PC-3 (cell line): Measurements from ENCODE around the gene TMEM94. TPM values are rescaled to one million over a fixed set of nuclear protein-coding genes. Genes with fewer than 3 reads are reported as not detected.

Source experiments
- ATAC-seq: fragments of 200-7000 bp; cut with Tn5 transposase; 2 replicates; pipeline ENCODE4 v1.9.1; 2020; ENCODE audit warnings: mild to moderate bottlenecking, moderate library complexity
- BruUV-seq: library from RNA; stranded (reverse); fragments of 400-500 nt; replicated peaks from 2 replicates; lab custom pipeline; 2021; lab: Mats Ljungman, UMichigan
- CTCF ChIA-PET: fragments of 300-600 bp; sonication (Branson Sonifier 250); formaldehyde crosslinking; loops from one replicate; lab custom pipeline; 2022; ENCODE audit warnings: antibody characterized with exemption; lab: Charles Lee
- POLR2A ChIA-PET: fragments of 300-600 bp; sonication (Branson Sonifier 250); formaldehyde crosslinking; loops from one replicate; lab custom pipeline; 2022; ENCODE audit warnings: antibody characterized with exemption; ENCODE audit not compliant: unreplicated experiment; lab: Charles Lee
- DNase-seq: peaks from one replicate; pipeline ENCODE4 v3.0.0-alpha.2; 2015
- H2AFZ ChIP-seq: fragments of 300-600 bp; sonication (generic); 2 replicates; pipeline ENCODE4 v1.6.0; 2016; ENCODE audit warnings: antibody characterized with exemption, low read length
- H3F3A ChIP-seq: fragments of 300-600 bp; sonication (generic); one replicate; pipeline ENCODE4 v1.6.0; 2017; ENCODE audit warnings: antibody characterized with exemption, low read length, control low read depth, mild to moderate bottlenecking; ENCODE audit not compliant: unreplicated experiment
- H3K27ac ChIP-seq: fragments of 300-600 bp; sonication (generic); 2 replicates; pipeline ENCODE4 v1.5.1; 2016; ENCODE audit warnings: mild to moderate bottlenecking, low read length
- H3K27me3 ChIP-seq: fragments of 300-600 bp; sonication (generic); 2 replicates; pipeline ENCODE4 v1.6.1; 2016; ENCODE audit warnings: low read length, mixed read lengths
- H3K36me3 ChIP-seq: fragments of 300-600 bp; sonication (generic); 2 replicates; pipeline ENCODE4 v1.6.1; 2016; ENCODE audit warnings: low read depth, mixed run types, low read length, mixed read lengths
- H3K4me1 ChIP-seq: fragments of 300-600 bp; sonication (generic); 2 replicates; pipeline ENCODE4 v1.5.1; 2016; ENCODE audit warnings: low read length; ENCODE audit not compliant: insufficient read depth
- H3K4me2 ChIP-seq: fragments of 300-600 bp; sonication (generic); 2 replicates; pipeline ENCODE4 v1.6.0; 2016; ENCODE audit warnings: low read length
- H3K4me3 ChIP-seq: fragments of 300-600 bp; sonication (generic); 2 replicates; pipeline ENCODE4 v1.5.1; 2016; ENCODE audit warnings: mild to moderate bottlenecking, low read length, mixed read lengths
- H3K79me2 ChIP-seq: fragments of 300-600 bp; sonication (generic); 2 replicates; pipeline ENCODE4 v1.6.1; 2017; ENCODE audit warnings: low read length, mixed read lengths
- H3K9ac ChIP-seq: fragments of 300-600 bp; sonication (generic); 2 replicates; pipeline ENCODE4 v1.6.0; 2016; ENCODE audit warnings: mild to moderate bottlenecking, low read length
- H3K9me2 ChIP-seq: fragments of 300-600 bp; sonication (generic); replicated peaks from 2 replicates; pipeline ENCODE4 v1.6.1; 2016; ENCODE audit warnings: mixed run types, low read length, mixed read lengths
- H3K9me3 ChIP-seq: fragments of 300-600 bp; sonication (generic); 2 replicates; pipeline ENCODE4 v1.6.1; 2016; ENCODE audit warnings: low read length, mixed read lengths
- H4K20me1 ChIP-seq: fragments of 300-600 bp; sonication (generic); 2 replicates; pipeline ENCODE4 v1.6.1; 2016; ENCODE audit warnings: low read length, mixed read lengths
- CTCF ChIP-seq: fragments of 300-600 bp; sonication (generic); conservative IDR thresholded peaks from 2 replicates; pipeline ENCODE4 v1.5.1; 2017; ENCODE audit warnings: antibody characterized with exemption, low read depth, mild to moderate bottlenecking, low read length
- EZH2 ChIP-seq: fragments of 300-600 bp; sonication (generic); IDR thresholded peaks from one replicate; pipeline ENCODE4 v1.6.1; 2017; ENCODE audit warnings: antibody characterized with exemption, mild to moderate bottlenecking, low read length; ENCODE audit not compliant: unreplicated experiment
- EZH2phosphoT487 ChIP-seq: fragments of 300-600 bp; sonication (generic); IDR thresholded peaks from 2 replicates; pipeline ENCODE4 v1.6.1; 2018; ENCODE audit warnings: mild to moderate bottlenecking, antibody characterized with exemption, low read length, borderline replicate concordance
- intact Hi-C: fragments of 100-400 bp; cut with micrococcal nuclease; formaldehyde crosslinking; loops from 2 replicates; pipeline ENCODE4 v1.9.0; 2023
- total RNA-seq: library from RNA; depleted of rRNA; stranded (reverse); fragments of >200 nt; gene quantifications from 2 replicates; pipeline ENCODE4 v1.2.3, GENCODE V29; 2014

Gene TMEM94
- total RNA-seq, 1 experiment from 2014 or later, result 45.6 TPM

- no peak overlapping the region for H3K27ac ChIP-seq
These were observed 86.4 kb downstream of the TMEM94 start for GRCh38 chr17:75542728-75543336.

GRCh38 chr17:75544250-75544649 lies 87.8 kb downstream of the TMEM94 start:
- H3K27ac ChIP-seq, result no peak overlapping the region
- BruUV-seq, result no TSS peak
- intact Hi-C loops, result no loop called here
- DNase-seq (no peak), ATAC-seq (no peak)
- no peak overlapping the region for H3K9ac ChIP-seq
- 0 out of 2 replicates have a peak, but pooled peaks cover 4% of the 10 kb centered on the region for H4K20me1 ChIP-seq
- no peaks in the 10 kb centered on the region for H3K9me3 ChIP-seq
- ChIA-PET CTCF (no interaction called here), POLR2A (no interaction called here)
- peaks cover 11% of the 10 kb centered on the region; the same call in 1 of the 2 replicates for H3K79me2 ChIP-seq
- H3K4me3 ChIP-seq, result no peak overlapping the region
- H3K27me3 ChIP-seq, result no peaks in the 10 kb centered on the region
- 0 out of 2 replicates have a peak, but pooled peaks cover 6% of the 10 kb centered on the region for H3K36me3 ChIP-seq
- no peaks in the 10 kb centered on the region for H3F3A ChIP-seq
- no peak overlapping the region for H3K4me2 ChIP-seq
- no peaks in the 10 kb centered on the region for H3K9me2 ChIP-seq
- H3K4me1 ChIP-seq, result peaks cover 8% of the 10 kb centered on the region
- H2AFZ ChIP-seq, result no peak overlapping the region
- TF ChIP-seq EZH2 (no peak), EZH2phosphoT487 (no peak), CTCF (no peak)

More at GRCh38 chr17:75542728-75543336, 86.4 kb downstream of the TMEM94 start:
- no peak overlapping the region for H3K4me3 ChIP-seq
- peaks cover 11% of the 10 kb centered on the region; the same call in 1 of the 2 replicates for H3K79me2 ChIP-seq
- no peaks in the 10 kb centered on the region for H3K9me2 ChIP-seq
- no peak overlapping the region for H3K4me2 ChIP-seq
- H3K4me1 ChIP-seq, result no peaks in the 10 kb centered on the region
- no TSS peak for BruUV-seq
- H3K36me3 ChIP-seq, result 0 out of 2 replicates have a peak, but pooled peaks cover 6% of the 10 kb centered on the region
- no peaks in the 10 kb centered on the region for H3K9me3 ChIP-seq
- H4K20me1 ChIP-seq, result 0 out of 2 replicates have a peak, but pooled peaks cover 4% of the 10 kb centered on the region
- ATAC-seq, result no peak
- intact Hi-C loops, result no loop called here
- H2AFZ ChIP-seq, result no peak overlapping the region
- TF ChIP-seq EZH2phosphoT487 (no peak), EZH2 (no peak), CTCF (no peak)
- H3K9ac ChIP-seq, result no peak overlapping the region
- no peaks in the 10 kb centered on the region for H3F3A ChIP-seq
- CTCF ChIA-PET, result no interaction called here
- POLR2A ChIA-PET, result no interaction called here
- H3K27me3 ChIP-seq, result no peaks in the 10 kb centered on the region
- no peak for DNase-seq

GRCh38 chr17:75546181-75546580 lies 89.7 kb downstream of the TMEM94 start:
- intact Hi-C loops, result no loop called here
- no peak overlapping the region for H2AFZ ChIP-seq
- 0 out of 2 replicates have a peak, but pooled peaks cover 6% of the 10 kb centered on the region for H3K36me3 ChIP-seq
- peaks cover 6% of the 10 kb centered on the region for H3K79me2 ChIP-seq
- H3K9me3 ChIP-seq, result no peaks in the 10 kb centered on the region
- no peaks in the 10 kb centered on the region for H3K27me3 ChIP-seq
- H4K20me1 ChIP-seq, result no peaks in the 10 kb centered on the region
- H3K27ac ChIP-seq, result no peak overlapping the region
- TF ChIP-seq EZH2, result no peak
- no peak for TF ChIP-seq CTCF
- no peak for TF ChIP-seq EZH2phosphoT487
- no peak for ATAC-seq
- ChIA-PET CTCF (no interaction called here), POLR2A (no interaction called here)
- H3K9me2 ChIP-seq, result no peaks in the 10 kb centered on the region
- H3K4me2 ChIP-seq, result no peak overlapping the region
- peaks cover 27% of the 10 kb centered on the region for H3K4me1 ChIP-seq
- no peak for DNase-seq
- no TSS peak for BruUV-seq
- H3F3A ChIP-seq, result no peaks in the 10 kb centered on the region
- H3K9ac ChIP-seq, result no peak overlapping the region
- H3K4me3 ChIP-seq, result no peak overlapping the region
